WTC11 (cell line): ENCODE data around the gene MAB21L4. TPM values are rescaled to one million over a fixed set of nuclear protein-coding genes. Genes with fewer than 3 reads are reported as not detected.

Source experiments
- ATAC-seq: fragments of 200-7000 bp; cut with Tn5 transposase; 2 replicates; pipeline ENCODE4 v1.10.0; 2021; ENCODE audit warnings: mild to moderate bottlenecking, moderate library complexity
- CTCF ChIA-PET: fragments of 300-600 bp; sonication (Branson Sonifier 250); formaldehyde crosslinking; loops from one replicate; lab custom pipeline; 2021; ENCODE audit warnings: antibody characterized with exemption; lab: Charles Lee
- POLR2A ChIA-PET: fragments of 350-600 bp; sonication (Branson Sonifier 250); formaldehyde crosslinking; loops from one replicate; lab custom pipeline; 2021; ENCODE audit warnings: antibody characterized with exemption; lab: Charles Lee
- DNase-seq: peaks from one replicate; pipeline ENCODE4 v3.0.0; 2021; ENCODE audit warnings: low spot score
- H3K27ac Mint-ChIP-seq: 2 replicates; pipeline ENCODE4 v1.8.0; 2021; ENCODE audit warnings: mixed read lengths
- H3K27me3 Mint-ChIP-seq: 2 replicates; pipeline ENCODE4 v1.8.0; 2021; ENCODE audit warnings: low read depth, mild to moderate bottlenecking, moderate library complexity, mixed read lengths
- H3K36me3 Mint-ChIP-seq: 2 replicates; pipeline ENCODE4 v1.8.0; 2021; ENCODE audit warnings: mixed read lengths
- H3K4me1 Mint-ChIP-seq: 2 replicates; pipeline ENCODE4 v1.8.0; 2022; ENCODE audit warnings: mixed read lengths
- H3K4me3 Mint-ChIP-seq: 2 replicates; pipeline ENCODE4 v1.8.0; 2021; ENCODE audit warnings: mild to moderate bottlenecking, moderate library complexity, mixed read lengths
- H3K9me3 Mint-ChIP-seq: 2 replicates; pipeline ENCODE4 v1.8.0; 2021; ENCODE audit warnings: mixed read lengths
- AR ChIP-seq: fragments of 250-450 bp; sonication (Bioruptor Pico); IDR thresholded peaks from 2 replicates; pipeline ENCODE4 v1.9.0; 2021; ENCODE audit warnings: mild to moderate bottlenecking
- CBFB ChIP-seq: sonication (generic); formaldehyde crosslinking; IDR thresholded peaks from 2 replicates; pipeline ENCODE4 v1.8.1; 2022; ENCODE audit warnings: mild to moderate bottlenecking, low read depth, missing genetic modification reagents
- GABPB1 ChIP-seq: sonication (generic); formaldehyde crosslinking; IDR thresholded peaks from 2 replicates; pipeline ENCODE4 v1.8.1; 2023; ENCODE audit warnings: mild to moderate bottlenecking, missing genetic modification reagents
- GTF2I ChIP-seq: fragments of 250-450 bp; sonication (Bioruptor Pico); conservative IDR thresholded peaks from 2 replicates; pipeline ENCODE4 v1.4.0; 2021; ENCODE audit warnings: mild to moderate bottlenecking
- JAZF1 ChIP-seq: fragments of 250-450 bp; sonication (Bioruptor Pico); IDR thresholded peaks from 2 replicates; pipeline ENCODE4 v1.9.0; 2021; ENCODE audit warnings: moderate library complexity, mild to moderate bottlenecking, inconsistent platforms
- MAX ChIP-seq: sonication (generic); formaldehyde crosslinking; IDR thresholded peaks from 2 replicates; pipeline ENCODE4 v1.8.0; 2022; ENCODE audit warnings: mild to moderate bottlenecking, missing genetic modification reagents
- NFE2L1 ChIP-seq: sonication (generic); formaldehyde crosslinking; IDR thresholded peaks from 2 replicates; pipeline ENCODE4 v1.8.1; 2023; ENCODE audit warnings: missing genetic modification reagents
- SMAD3 ChIP-seq: sonication (generic); formaldehyde crosslinking; IDR thresholded peaks from 2 replicates; pipeline ENCODE4 v1.8.0; 2022; ENCODE audit warnings: missing genetic modification reagents, mild to moderate bottlenecking, borderline replicate concordance
- TP53 ChIP-seq: sonication (generic); formaldehyde crosslinking; IDR thresholded peaks from 2 replicates; pipeline ENCODE4 v1.8.1; 2023; ENCODE audit warnings: mild to moderate bottlenecking, missing genetic modification reagents
- ZNF138 ChIP-seq: sonication (generic); formaldehyde crosslinking; conservative IDR thresholded peaks from 2 replicates; pipeline ENCODE4 v1.8.1; 2022; ENCODE audit warnings: mild to moderate bottlenecking, moderate library complexity, missing genetic modification reagents
- ZNF425 ChIP-seq: fragments of 250-450 bp; sonication (Bioruptor Pico); conservative IDR thresholded peaks from 2 replicates; pipeline ENCODE4 v1.9.0; 2021; ENCODE audit warnings: mild to moderate bottlenecking
- total RNA-seq: library from RNA; stranded (reverse); gene quantifications from 3 replicates; pipeline ENCODE4 v1.2.3, GENCODE V29; 2021
- TF ChIP-seq, protein P1 (sequence below): fragments of 250-450 bp; sonication (Bioruptor Pico); IDR thresholded peaks from 2 replicates; pipeline ENCODE4 v1.9.0; 2021; ENCODE audit warnings: mild to moderate bottlenecking, borderline replicate concordance
- TF ChIP-seq, protein P2 (sequence below): sonication (generic); formaldehyde crosslinking; IDR thresholded peaks from 2 replicates; pipeline ENCODE4 v1.8.0; 2022; ENCODE audit warnings: mild to moderate bottlenecking, missing genetic modification reagents
- TF ChIP-seq, protein P3 (sequence below): sonication (generic); formaldehyde crosslinking; IDR thresholded peaks from 2 replicates; pipeline ENCODE4 v1.8.1; 2023; ENCODE audit warnings: mild to moderate bottlenecking, moderate library complexity, missing genetic modification reagents
- TF ChIP-seq, protein P4 (sequence below): fragments of 200-600 bp; IDR thresholded peaks from 2 replicates; pipeline ENCODE4 v1.8.0; 2022; ENCODE audit warnings: antibody characterized with exemption

The MAB21L4 gene
- total RNA-seq, 1 experiment from 2014 or later: not detected

- ATAC-seq: no peak
- Mint-ChIP-seq H3K9me3 (peaks cover 16% of the 10 kb centered on the region), H3K4me3 (no peak overlapping the region), H3K27ac (no peak overlapping the region), H3K36me3 (peaks cover 4% of the 10 kb centered on the region; the same call in 1 of the 2 replicates), H3K27me3 (no peaks in the 10 kb centered on the region; the same call in none of the 2 replicates)
- CTCF ChIA-PET: interaction anchor here (0.6 to 1.1 kb wide), 2 partner anchors 62 to 131 kb away, joined by 5 to 7 read pairs; no protein-coding TSS in a partner anchor
- POLR2A ChIA-PET: interaction anchor here (0.6 kb wide), 1 partner anchor 51 kb away, joined by 3 read pairs; no protein-coding TSS in a partner anchor
- DNase-seq: no peak
- TF ChIP-seq SMAD3 (CRISPR knock-in tag) (no peak), GTF2I (CRISPR knock-in tag) (no peak), GABPB1 (CRISPR knock-in tag) (no peak), TP53 (CRISPR knock-in tag) (no peak), ZNF425 (CRISPR knock-in tag) (no peak)
- TF ChIP-seq, protein P1, sequence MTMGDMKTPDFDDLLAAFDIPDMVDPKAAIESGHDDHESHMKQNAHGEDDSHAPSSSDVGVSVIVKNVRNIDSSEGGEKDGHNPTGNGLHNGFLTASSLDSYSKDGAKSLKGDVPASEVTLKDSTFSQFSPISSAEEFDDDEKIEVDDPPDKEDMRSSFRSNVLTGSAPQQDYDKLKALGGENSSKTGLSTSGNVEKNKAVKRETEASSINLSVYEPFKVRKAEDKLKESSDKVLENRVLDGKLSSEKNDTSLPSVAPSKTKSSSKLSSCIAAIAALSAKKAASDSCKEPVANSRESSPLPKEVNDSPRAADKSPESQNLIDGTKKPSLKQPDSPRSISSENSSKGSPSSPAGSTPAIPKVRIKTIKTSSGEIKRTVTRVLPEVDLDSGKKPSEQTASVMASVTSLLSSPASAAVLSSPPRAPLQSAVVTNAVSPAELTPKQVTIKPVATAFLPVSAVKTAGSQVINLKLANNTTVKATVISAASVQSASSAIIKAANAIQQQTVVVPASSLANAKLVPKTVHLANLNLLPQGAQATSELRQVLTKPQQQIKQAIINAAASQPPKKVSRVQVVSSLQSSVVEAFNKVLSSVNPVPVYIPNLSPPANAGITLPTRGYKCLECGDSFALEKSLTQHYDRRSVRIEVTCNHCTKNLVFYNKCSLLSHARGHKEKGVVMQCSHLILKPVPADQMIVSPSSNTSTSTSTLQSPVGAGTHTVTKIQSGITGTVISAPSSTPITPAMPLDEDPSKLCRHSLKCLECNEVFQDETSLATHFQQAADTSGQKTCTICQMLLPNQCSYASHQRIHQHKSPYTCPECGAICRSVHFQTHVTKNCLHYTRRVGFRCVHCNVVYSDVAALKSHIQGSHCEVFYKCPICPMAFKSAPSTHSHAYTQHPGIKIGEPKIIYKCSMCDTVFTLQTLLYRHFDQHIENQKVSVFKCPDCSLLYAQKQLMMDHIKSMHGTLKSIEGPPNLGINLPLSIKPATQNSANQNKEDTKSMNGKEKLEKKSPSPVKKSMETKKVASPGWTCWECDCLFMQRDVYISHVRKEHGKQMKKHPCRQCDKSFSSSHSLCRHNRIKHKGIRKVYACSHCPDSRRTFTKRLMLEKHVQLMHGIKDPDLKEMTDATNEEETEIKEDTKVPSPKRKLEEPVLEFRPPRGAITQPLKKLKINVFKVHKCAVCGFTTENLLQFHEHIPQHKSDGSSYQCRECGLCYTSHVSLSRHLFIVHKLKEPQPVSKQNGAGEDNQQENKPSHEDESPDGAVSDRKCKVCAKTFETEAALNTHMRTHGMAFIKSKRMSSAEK: no peak
- TF ChIP-seq, all 79 proteins: peak for 0
- H3K4me1 Mint-ChIP-seq: no peaks in the 10 kb centered on the region
Observed at GRCh38 chr2:240852671-240853314, 43.2 kb downstream of the MAB21L4 start.

- Mint-ChIP-seq H3K36me3 (peaks cover 8% of the 10 kb centered on the region), H3K4me1 (peaks cover 10% of the 10 kb centered on the region), H3K27ac (0 out of 2 replicates have a peak overlapping the region, but pooled peaks have one; percentile 53), H3K27me3 (no peaks in the 10 kb centered on the region; the same call in none of the 2 replicates), H3K9me3 (peaks cover 25% of the 10 kb centered on the region), H3K4me3 (no peak overlapping the region)
- POLR2A ChIA-PET: no interaction called here
- CTCF ChIA-PET: interaction anchor here (0.6 to 1.5 kb wide), 58 partner anchors 9 to 883 kb away, joined by 3 to 38 read pairs (median 4); partner anchors contain the start of genes AGXT, MTERF4 and PASK
- DNase-seq: peak; percentile 94
- ATAC-seq: peak; percentile 99
- TF ChIP-seq CBFB (CRISPR knock-in tag) (no peak), NFE2L1 (CRISPR knock-in tag) (no peak), GABPB1 (CRISPR knock-in tag) (0 out of 2 replicates have a peak, but pooled peaks have one; percentile 24), ZNF138 (CRISPR knock-in tag) (0 out of 2 replicates have a peak, but pooled peaks have one; percentile 52), JAZF1 (no peak), AR (no peak), MAX (0 out of 2 replicates have a peak, but pooled peaks have one; percentile 36)
- TF ChIP-seq, protein P2, sequence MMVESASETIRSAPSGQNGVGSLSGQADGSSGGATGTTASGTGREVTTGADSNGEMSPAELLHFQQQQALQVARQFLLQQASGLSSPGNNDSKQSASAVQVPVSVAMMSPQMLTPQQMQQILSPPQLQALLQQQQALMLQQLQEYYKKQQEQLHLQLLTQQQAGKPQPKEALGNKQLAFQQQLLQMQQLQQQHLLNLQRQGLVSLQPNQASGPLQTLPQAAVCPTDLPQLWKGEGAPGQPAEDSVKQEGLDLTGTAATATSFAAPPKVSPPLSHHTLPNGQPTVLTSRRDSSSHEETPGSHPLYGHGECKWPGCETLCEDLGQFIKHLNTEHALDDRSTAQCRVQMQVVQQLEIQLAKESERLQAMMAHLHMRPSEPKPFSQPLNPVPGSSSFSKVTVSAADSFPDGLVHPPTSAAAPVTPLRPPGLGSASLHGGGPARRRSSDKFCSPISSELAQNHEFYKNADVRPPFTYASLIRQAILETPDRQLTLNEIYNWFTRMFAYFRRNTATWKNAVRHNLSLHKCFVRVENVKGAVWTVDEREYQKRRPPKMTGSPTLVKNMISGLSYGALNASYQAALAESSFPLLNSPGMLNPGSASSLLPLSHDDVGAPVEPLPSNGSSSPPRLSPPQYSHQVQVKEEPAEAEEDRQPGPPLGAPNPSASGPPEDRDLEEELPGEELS (CRISPR knock-in tag): no peak
- TF ChIP-seq, protein P3, sequence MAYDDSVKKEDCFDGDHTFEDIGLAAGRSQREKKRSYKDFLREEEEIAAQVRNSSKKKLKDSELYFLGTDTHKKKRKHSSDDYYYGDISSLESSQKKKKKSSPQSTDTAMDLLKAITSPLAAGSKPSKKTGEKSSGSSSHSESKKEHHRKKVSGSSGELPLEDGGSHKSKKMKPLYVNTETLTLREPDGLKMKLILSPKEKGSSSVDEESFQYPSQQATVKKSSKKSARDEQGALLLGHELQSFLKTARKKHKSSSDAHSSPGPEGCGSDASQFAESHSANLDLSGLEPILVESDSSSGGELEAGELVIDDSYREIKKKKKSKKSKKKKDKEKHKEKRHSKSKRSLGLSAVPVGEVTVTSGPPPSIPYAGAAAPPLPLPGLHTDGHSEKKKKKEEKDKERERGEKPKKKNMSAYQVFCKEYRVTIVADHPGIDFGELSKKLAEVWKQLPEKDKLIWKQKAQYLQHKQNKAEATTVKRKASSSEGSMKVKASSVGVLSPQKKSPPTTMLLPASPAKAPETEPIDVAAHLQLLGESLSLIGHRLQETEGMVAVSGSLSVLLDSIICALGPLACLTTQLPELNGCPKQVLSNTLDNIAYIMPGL (CRISPR knock-in tag): peak; percentile 24; the same call in 1 of the 2 replicates
- TF ChIP-seq, protein P4, sequence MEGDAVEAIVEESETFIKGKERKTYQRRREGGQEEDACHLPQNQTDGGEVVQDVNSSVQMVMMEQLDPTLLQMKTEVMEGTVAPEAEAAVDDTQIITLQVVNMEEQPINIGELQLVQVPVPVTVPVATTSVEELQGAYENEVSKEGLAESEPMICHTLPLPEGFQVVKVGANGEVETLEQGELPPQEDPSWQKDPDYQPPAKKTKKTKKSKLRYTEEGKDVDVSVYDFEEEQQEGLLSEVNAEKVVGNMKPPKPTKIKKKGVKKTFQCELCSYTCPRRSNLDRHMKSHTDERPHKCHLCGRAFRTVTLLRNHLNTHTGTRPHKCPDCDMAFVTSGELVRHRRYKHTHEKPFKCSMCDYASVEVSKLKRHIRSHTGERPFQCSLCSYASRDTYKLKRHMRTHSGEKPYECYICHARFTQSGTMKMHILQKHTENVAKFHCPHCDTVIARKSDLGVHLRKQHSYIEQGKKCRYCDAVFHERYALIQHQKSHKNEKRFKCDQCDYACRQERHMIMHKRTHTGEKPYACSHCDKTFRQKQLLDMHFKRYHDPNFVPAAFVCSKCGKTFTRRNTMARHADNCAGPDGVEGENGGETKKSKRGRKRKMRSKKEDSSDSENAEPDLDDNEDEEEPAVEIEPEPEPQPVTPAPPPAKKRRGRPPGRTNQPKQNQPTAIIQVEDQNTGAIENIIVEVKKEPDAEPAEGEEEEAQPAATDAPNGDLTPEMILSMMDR: peak; percentile 89
Observed at GRCh38 chr2:240851078-240851991, 44.6 kb downstream of the MAB21L4 start.
